Measurements from ENCODE around the gene GDPD5.

Gene GDPD5

DNA sequence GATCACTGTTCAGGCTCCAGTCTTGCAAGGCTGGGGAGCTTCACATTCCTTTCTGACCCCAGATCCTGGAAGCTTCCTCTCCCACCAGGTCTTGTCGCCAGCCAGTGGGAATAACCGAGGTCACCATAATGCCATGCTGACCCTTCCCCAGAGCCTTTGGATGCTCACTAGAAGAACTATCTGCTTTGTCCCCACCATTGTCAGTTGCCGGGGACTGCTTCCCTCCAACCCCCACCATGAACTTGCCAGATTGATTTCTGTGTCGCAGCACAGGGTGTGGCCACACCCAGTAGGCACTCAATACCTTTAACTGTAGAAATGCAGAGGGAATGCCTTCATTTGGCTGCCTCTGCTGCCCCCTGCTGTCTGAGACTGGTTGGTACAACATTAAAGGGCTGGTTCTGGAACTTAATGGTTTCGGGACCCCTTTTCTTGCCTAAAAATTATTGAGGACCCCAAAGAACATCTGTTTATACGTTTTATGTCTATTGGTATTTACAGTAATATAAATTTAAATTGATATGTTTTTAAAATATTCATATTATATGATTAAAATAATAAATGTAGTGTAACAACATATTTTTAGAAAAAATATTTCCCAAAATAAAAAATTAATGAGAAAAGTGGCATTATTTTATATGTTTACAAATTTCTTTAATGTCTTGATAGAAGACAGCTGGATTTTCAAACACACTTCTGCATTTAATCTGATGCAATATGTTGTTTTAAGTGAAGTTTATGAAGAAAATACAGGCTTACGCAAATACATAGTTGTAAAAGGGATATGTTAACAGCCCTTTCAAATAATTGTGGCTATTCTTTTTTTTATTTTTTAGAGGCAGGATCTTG lies 6.7 kb upstream of the GDPD5 start:
- peaks cover 0 to 3% of the 10 kb centered on the region in 2 donors for H3K27me3 ChIP-seq (ENCODE audit: control insufficient read depth in 1 of 2, insufficient read depth in 2 of 2, low read length in 2 of 2)
- H3K9ac ChIP-seq (ENCODE audit: low read length in 2 of 2), result no peak overlapping the region
- no peak overlapping the region for H3K27ac ChIP-seq (ENCODE audit: low read length)
- no peaks in the 10 kb centered on the region for H3K9me3 ChIP-seq (ENCODE audit: control insufficient read depth in 2 of 2, low read length in 2 of 2)
- no peak overlapping the region for H3K4me3 ChIP-seq (ENCODE audit: low read length in 2 of 2)
- H3K36me3 ChIP-seq (ENCODE audit: control insufficient read depth in 2 of 2, insufficient read depth in 2 of 2, low read length in 2 of 2), result no peaks in the 10 kb centered on the region
- no peaks in the 10 kb centered on the region for H3K4me1 ChIP-seq (ENCODE audit: control insufficient read depth, insufficient read depth, low read length)

DNA sequence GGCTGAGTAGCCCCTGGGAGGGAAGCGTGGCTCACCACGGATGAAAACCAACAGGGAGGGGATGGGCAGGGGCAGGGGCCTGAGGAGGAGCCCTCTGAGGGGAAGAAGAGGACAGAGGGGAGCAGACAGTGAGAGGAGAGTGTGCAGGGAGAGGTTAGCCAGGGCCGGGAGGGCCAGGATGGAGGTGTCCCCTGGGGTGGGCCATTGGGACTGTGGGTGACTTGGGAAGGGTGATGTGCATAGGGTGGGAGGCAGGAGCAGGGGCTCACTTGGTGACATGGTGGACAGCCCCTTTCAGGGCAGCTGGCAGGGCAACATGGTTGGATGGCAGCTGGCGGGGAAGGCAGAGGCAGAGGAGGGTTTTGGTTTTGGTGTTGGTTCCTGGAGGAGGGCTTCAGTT lies 5.6 kb upstream of the GDPD5 start:
- no peak overlapping the region for H3K27ac ChIP-seq (ENCODE audit: low read length)
- H3K36me3 ChIP-seq (ENCODE audit: control insufficient read depth in 2 of 2, insufficient read depth in 2 of 2, low read length in 2 of 2), result no peaks in the 10 kb centered on the region
- peaks cover 0 to 2% of the 10 kb centered on the region in 2 donors for H3K27me3 ChIP-seq (ENCODE audit: control insufficient read depth in 1 of 2, insufficient read depth in 2 of 2, low read length in 2 of 2)

DNA sequence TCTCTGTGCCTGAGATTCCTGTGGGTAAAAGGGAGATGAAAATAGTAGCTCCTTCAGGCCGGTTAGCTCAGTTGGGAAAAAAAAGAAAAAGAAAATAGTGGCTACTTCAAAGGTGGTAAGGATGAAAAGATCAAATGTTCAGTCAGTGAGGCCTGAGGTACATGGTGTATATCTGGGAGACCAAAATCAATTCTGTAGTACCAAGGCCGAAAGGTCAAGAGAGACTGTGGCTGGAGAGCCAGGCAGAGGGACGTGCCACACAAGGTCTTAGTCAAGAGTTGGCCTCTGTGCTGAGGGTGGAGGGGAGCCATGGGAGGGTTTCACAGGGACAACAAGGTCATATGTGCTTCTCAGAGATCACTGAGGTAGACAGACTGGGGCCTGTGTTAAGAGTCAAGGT lies 4.8 kb upstream of the GDPD5 start:
- no peaks in the 10 kb centered on the region for H3K36me3 ChIP-seq (ENCODE audit: control insufficient read depth in 2 of 2, insufficient read depth in 2 of 2, low read length in 2 of 2)
- no peak overlapping the region for H3K27ac ChIP-seq (ENCODE audit: low read length)
- H3K4me3 ChIP-seq (ENCODE audit: low read length in 2 of 2), result no peak overlapping the region
- no peak overlapping the region for H3K9ac ChIP-seq (ENCODE audit: low read length in 2 of 2)
- no peaks in the 10 kb centered on the region for H3K27me3 ChIP-seq (ENCODE audit: control insufficient read depth in 1 of 2, insufficient read depth in 2 of 2, low read length in 2 of 2)
- no peaks in the 10 kb centered on the region for H3K4me1 ChIP-seq (ENCODE audit: control insufficient read depth, insufficient read depth, low read length)
- no peaks in the 10 kb centered on the region for H3K9me3 ChIP-seq (ENCODE audit: control insufficient read depth in 2 of 2, low read length in 2 of 2)

More for the DNA sequence above, 5.6 kb upstream of the GDPD5 start:
- Histone ChIP-seq H3K9me3 (ENCODE audit: control insufficient read depth in 2 of 2, low read length in 2 of 2) (no peaks in the 10 kb centered on the region), H3K4me1 (ENCODE audit: control insufficient read depth, insufficient read depth, low read length) (no peaks in the 10 kb centered on the region), H3K4me3 (ENCODE audit: low read length in 2 of 2) (no peak overlapping the region), H3K9ac (ENCODE audit: low read length in 2 of 2) (no peak overlapping the region)

DNA sequence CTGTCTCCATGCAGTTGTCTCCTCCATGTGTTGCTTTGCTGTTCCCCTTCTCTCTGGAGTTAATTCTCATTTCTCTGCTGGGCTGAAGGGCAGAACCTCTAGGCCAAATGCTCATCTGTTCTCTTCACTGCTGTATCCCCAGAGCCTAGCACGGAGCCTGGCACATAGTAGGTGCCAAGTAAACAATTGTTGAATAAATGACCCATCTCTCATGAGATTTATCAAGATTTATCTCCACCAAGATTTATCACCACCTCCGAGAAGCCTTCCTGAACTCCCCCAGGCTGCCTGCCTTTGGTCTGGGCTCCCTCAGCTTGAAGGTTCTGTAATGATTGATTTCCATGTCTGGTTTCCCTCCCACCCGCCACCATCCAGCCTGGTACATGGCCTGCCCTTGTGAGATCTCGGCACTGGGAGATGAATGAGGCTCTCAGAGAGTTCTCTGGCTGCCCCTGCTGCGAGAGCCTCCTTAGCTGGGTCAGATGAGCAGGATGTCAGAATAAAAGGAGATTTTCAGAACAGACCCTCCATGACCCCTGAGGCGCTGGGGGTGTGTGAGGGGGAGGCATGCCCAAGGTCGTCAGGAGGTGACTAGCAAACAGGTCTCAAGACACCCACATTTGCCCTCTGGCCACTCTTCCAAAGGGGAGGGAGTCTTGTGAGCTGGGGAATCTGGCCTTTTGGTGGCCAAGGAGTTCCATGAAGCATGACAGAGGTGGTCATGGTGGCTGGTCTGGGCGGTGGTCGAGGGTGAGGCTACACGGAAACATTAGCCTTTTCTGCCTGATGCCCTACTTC lies 2.4 kb upstream of the GDPD5 start:
- H3K4me3 ChIP-seq (ENCODE audit: low read length in 2 of 2), result no peak overlapping the region
- no peak overlapping the region for H3K9ac ChIP-seq (ENCODE audit: low read length in 2 of 2)
- H3K4me1 ChIP-seq (ENCODE audit: control insufficient read depth, insufficient read depth, low read length), result peaks cover 10% of the 10 kb centered on the region
- H3K9me3 ChIP-seq (ENCODE audit: control insufficient read depth in 2 of 2, low read length in 2 of 2), result no peaks in the 10 kb centered on the region
- H3K27me3 ChIP-seq (ENCODE audit: control insufficient read depth in 1 of 2, insufficient read depth in 2 of 2, low read length in 2 of 2), result peaks cover 8 to 11% of the 10 kb centered on the region in 2 donors
- H3K36me3 ChIP-seq (ENCODE audit: control insufficient read depth in 2 of 2, insufficient read depth in 2 of 2, low read length in 2 of 2), result no peaks in the 10 kb centered on the region
- H3K27ac ChIP-seq (ENCODE audit: low read length), result no peak overlapping the region

DNA sequence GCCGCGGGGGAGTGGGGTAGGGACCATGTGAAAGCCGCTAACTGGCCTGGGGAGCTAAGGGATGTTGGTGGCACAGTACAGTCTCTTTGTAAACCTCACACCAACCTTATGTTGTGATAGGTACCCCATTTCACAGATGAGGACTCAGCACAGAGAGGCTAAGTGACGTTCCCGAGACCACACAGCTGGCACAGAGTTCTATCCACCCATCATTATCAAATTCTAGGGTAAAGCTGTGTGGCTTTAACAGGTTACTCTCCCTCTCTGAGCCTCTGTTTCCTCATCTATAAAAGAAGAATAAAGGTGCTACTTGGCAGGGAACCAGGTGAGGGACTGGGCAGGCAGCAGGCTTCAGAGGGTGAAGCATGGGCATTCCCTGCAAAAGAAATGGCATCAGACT lies 1.4 kb upstream of the GDPD5 start:
- Histone ChIP-seq H3K36me3 (ENCODE audit: control insufficient read depth in 2 of 2, insufficient read depth in 2 of 2, low read length in 2 of 2) (no peaks in the 10 kb centered on the region), H3K27ac (ENCODE audit: low read length) (no peak overlapping the region), H3K9ac (ENCODE audit: low read length in 2 of 2) (no peak overlapping the region), H3K9me3 (ENCODE audit: control insufficient read depth in 2 of 2, low read length in 2 of 2) (no peaks in the 10 kb centered on the region), H3K4me3 (ENCODE audit: low read length in 2 of 2) (no peak overlapping the region), H3K4me1 (ENCODE audit: control insufficient read depth, insufficient read depth, low read length) (peaks cover 10% of the 10 kb centered on the region), H3K27me3 (ENCODE audit: control insufficient read depth in 1 of 2, insufficient read depth in 2 of 2, low read length in 2 of 2) (peaks cover 11 to 13% of the 10 kb centered on the region in 2 donors)

DNA sequence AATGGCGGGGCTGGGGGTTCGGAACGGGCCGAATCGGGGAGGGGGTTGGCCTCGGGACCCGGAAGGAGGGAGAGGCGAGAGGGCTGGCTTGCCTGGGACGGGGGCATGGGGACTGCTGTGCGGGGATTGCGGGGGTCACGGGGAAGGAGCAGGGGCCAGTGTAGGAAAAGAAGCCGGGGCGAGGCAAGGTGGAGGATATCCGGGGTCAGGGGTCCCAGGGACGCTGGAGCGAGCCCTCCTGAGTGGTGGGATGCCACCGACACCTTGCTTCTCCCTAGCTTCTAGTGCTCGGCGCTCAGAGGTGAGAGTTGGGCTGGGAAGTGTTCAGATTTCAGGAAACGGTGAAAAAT lies 426 bp upstream of the GDPD5 start:
- no peaks in the 10 kb centered on the region for H3K9me3 ChIP-seq (ENCODE audit: control insufficient read depth in 2 of 2, low read length in 2 of 2)
- H3K9ac ChIP-seq (ENCODE audit: low read length in 2 of 2), result peak overlapping the region in 1 of 2 donors; percentile 27
- no peak overlapping the region for H3K27ac ChIP-seq (ENCODE audit: low read length)
- peaks cover 10% of the 10 kb centered on the region for H3K4me1 ChIP-seq (ENCODE audit: control insufficient read depth, insufficient read depth, low read length)
- peak overlapping the region; percentile 64 to 82 for H3K4me3 ChIP-seq (ENCODE audit: low read length in 2 of 2)
- H3K36me3 ChIP-seq (ENCODE audit: control insufficient read depth in 2 of 2, insufficient read depth in 2 of 2, low read length in 2 of 2), result no peaks in the 10 kb centered on the region
- H3K27me3 ChIP-seq (ENCODE audit: control insufficient read depth in 1 of 2, insufficient read depth in 2 of 2, low read length in 2 of 2), result peaks cover 11 to 13% of the 10 kb centered on the region in 2 donors

DNA sequence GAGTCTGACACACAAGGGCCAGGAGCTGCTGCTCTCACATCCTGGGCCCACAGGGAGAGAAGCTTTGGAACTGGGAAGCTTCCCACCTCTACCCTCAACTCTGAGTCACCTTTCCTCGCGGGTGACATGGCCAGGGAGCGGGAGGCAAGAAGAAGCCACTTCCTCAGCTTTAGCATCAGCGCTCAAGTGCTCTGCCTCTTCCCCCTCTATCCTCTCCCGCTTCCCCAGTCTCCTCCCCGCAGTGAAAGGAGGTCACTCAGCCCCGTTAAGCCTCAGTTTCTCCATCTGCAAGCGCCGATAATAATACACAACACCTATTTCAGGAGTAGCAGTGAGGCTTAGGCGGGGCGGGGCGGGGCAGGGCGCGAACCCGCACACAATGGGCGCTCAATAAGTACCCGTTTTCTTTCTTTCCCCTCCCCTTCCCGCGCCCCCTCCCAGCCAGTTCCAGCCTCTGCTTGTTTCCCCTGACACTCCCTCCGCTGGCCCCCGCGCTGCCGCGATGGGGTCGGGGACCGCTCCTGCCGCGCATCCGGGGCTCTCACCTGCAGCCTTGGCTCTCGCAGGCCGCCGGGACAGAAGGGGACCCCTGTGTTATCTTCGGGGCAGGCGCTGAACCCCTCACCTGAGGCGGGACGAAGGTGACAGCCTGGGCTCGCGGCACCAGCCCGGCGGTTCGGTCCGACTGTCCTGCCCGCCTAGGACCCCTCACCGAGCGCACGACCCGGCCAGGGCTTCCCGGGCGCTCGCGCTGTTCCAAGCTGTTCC lies 892 bp downstream of the GDPD5 start:
- H3K36me3 ChIP-seq (ENCODE audit: control insufficient read depth in 2 of 2, insufficient read depth in 2 of 2, low read length in 2 of 2), result no peaks in the 10 kb centered on the region
- peak overlapping the region; percentile 28 to 36 for H3K9ac ChIP-seq (ENCODE audit: low read length in 2 of 2)
- no peak overlapping the region for H3K27ac ChIP-seq (ENCODE audit: low read length)
- no peaks in the 10 kb centered on the region for H3K9me3 ChIP-seq (ENCODE audit: control insufficient read depth in 2 of 2, low read length in 2 of 2)
- peaks cover 11 to 13% of the 10 kb centered on the region in 2 donors for H3K27me3 ChIP-seq (ENCODE audit: control insufficient read depth in 1 of 2, insufficient read depth in 2 of 2, low read length in 2 of 2)
- peaks cover 10% of the 10 kb centered on the region for H3K4me1 ChIP-seq (ENCODE audit: control insufficient read depth, insufficient read depth, low read length)
- peak overlapping the region; percentile 67 to 82 for H3K4me3 ChIP-seq (ENCODE audit: low read length in 2 of 2)

DNA sequence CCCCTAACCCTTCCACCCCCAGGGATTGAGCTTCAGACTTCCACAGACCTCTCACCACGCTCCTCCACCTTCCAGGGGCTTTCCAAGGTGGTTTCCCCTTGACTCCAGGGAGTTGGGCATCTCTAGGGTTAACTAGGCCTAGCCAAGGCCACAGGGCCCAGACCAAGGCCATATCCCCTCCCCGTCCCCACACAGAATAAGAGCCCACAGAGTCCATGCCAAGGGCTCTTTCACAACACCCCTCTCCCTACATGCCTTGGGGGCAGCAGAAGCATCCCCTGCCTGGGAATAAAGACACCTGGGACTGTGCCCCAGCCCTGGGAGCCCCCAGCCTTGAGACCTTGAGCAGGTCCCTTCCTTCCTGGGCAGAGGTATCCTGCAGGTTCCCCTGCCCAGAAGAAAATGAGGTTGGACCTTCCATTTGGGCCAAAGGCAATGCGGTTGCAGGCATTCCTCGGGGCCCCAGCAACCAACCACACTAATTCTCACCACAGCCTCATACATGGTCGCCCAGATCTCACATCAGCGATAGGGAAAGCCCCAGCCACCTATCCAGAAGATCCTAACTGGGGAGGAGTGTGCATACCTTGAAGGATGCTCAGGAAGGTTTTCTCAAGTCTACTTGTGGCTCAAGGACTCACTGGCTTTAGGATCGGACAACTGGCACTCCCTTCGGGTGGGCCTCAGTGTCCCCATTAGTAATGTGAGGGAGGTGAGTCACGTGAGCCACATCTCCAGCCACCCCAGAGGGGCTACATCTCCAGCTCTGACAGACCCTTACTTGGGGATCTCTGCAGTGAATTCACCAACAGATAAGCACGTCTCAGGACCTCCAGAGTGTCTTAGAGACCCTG lies 1.7 kb downstream of the GDPD5 start:
- Histone ChIP-seq H3K9ac (ENCODE audit: low read length in 2 of 2) (no peak overlapping the region), H3K27ac (ENCODE audit: low read length) (no peak overlapping the region), H3K36me3 (ENCODE audit: control insufficient read depth in 2 of 2, insufficient read depth in 2 of 2, low read length in 2 of 2) (no peaks in the 10 kb centered on the region), H3K4me1 (ENCODE audit: control insufficient read depth, insufficient read depth, low read length) (peaks cover 10% of the 10 kb centered on the region), H3K4me3 (ENCODE audit: low read length in 2 of 2) (peak overlapping the region in 1 of 2 donors; percentile 82), H3K27me3 (ENCODE audit: control insufficient read depth in 1 of 2, insufficient read depth in 2 of 2, low read length in 2 of 2) (peaks cover 11 to 13% of the 10 kb centered on the region in 2 donors), H3K9me3 (ENCODE audit: control insufficient read depth in 2 of 2, low read length in 2 of 2) (no peaks in the 10 kb centered on the region)

DNA sequence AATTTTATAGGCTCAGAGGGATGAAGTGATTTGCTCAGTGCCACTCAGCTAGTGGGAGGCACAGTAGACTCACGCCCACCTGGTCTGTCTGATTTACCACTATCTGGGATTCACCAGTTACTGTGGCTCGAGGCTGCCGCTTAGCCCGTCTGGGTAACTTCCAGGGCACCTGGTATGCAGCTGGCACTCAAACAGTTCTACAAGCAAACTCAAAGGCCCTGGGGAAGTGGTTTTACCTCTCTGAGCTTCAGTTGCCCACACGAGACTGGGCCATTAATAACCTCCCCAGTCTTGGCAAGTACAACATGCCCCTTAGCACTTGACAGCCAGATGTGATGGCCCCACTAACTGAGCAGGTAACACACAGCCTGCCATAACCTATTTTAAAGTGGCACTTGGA lies 2.6 kb downstream of the GDPD5 start:
- peaks cover 10% of the 10 kb centered on the region for H3K4me1 ChIP-seq (ENCODE audit: control insufficient read depth, insufficient read depth, low read length)
- H3K4me3 ChIP-seq (ENCODE audit: low read length in 2 of 2), result no peak overlapping the region
- no peak overlapping the region for H3K9ac ChIP-seq (ENCODE audit: low read length in 2 of 2)
- no peaks in the 10 kb centered on the region for H3K9me3 ChIP-seq (ENCODE audit: control insufficient read depth in 2 of 2, low read length in 2 of 2)
- H3K27ac ChIP-seq (ENCODE audit: low read length), result no peak overlapping the region
- H3K27me3 ChIP-seq (ENCODE audit: control insufficient read depth in 1 of 2, insufficient read depth in 2 of 2, low read length in 2 of 2), result peaks cover 11 to 13% of the 10 kb centered on the region in 2 donors
- H3K36me3 ChIP-seq (ENCODE audit: control insufficient read depth in 2 of 2, insufficient read depth in 2 of 2, low read length in 2 of 2), result no peaks in the 10 kb centered on the region

Measured in stomach smooth muscle (tissue), 2 donors.